Heart left ventricle (tissue), 16 donors: ENCODE results near the gene MPPED2. TPM values are rescaled to one million over a fixed set of nuclear protein-coding genes. Genes with fewer than 3 reads are reported as not detected.

Experiments
- ATAC-seq, 4 donors: fragments of 200-7000 bp; cut with Tn5 transposase; one replicate each; pipeline ENCODE4 v1.9.1; 2020 to 2022; ENCODE audit warnings: moderate library complexity in 4 of 4, mild to moderate bottlenecking in 3 of 4, moderate number of reproducible peaks in 1 of 4
- DNase-seq, 5 donors: peaks; one replicate each; pipeline ENCODE4 v3.0.0-alpha.2; 2020
- H3K27ac ChIP-seq, 12 donors: fragments of 200-600 bp; sonication (generic) in 4 of 12; one replicate each; pipeline versions ENCODE4 v1.5.0 to v1.8.0; 2016 to 2022; ENCODE audit warnings: mild to moderate bottlenecking in 2 of 12
- H3K27me3 ChIP-seq, 9 donors: fragments of 200-600 bp; sonication (generic) in 2 of 9; one replicate each; pipeline versions ENCODE4 v1.5.1 to v1.8.0; 2016 to 2022; ENCODE audit warnings: mild to moderate bottlenecking in 3 of 9
- H3K36me3 ChIP-seq, 9 donors: fragments of 200-600 bp; sonication (generic) in 2 of 9; one replicate each; pipeline versions ENCODE4 v1.5.0 to v1.8.0; 2018 to 2022; ENCODE audit warnings: mild to moderate bottlenecking in 2 of 9
- H3K4me1 ChIP-seq, 12 donors: fragments of 200-600 bp; sonication (generic) in 4 of 12; one replicate each; pipeline versions ENCODE4 v1.5.0 to v1.8.0; 2016 to 2022; ENCODE audit warnings: mild to moderate bottlenecking in 3 of 12
- H3K4me3 ChIP-seq, 12 donors: fragments of 200-600 bp; sonication (generic) in 4 of 12; one replicate each; pipeline versions ENCODE4 v1.5.0 to v1.8.0; 2017 to 2022; ENCODE audit warnings: mild to moderate bottlenecking in 9 of 12, moderate library complexity in 4 of 12
- H3K9me3 ChIP-seq, 12 donors: fragments of 200-600 bp; sonication (generic) in 4 of 12; one replicate each; pipeline versions ENCODE4 v1.5.0 to v1.8.0; 2016 to 2022; ENCODE audit warnings: mild to moderate bottlenecking in 1 of 12
- POLR2A ChIP-seq, 2 donors: fragments of 450-650 bp; IDR thresholded peaks; one replicate each; pipeline ENCODE4 v1.6.1; 2017; ENCODE audit warnings: antibody characterized with exemption in 2 of 2, mild to moderate bottlenecking in 2 of 2, moderate library complexity in 2 of 2
- WGBS, 4 donors: extraction: QIAGEN DNeasy Blood & Tissue Kit in 2 of 4; methylation state at CpG; one replicate each; pipeline versions ENCODE4 v1.1.5 to v1.1.7; 2013 to 2018; 5-methylcytosine and 5-hydroxymethylcytosine counted together
- intact Hi-C, 10 donors: fragments of 100-400 bp; cut with DNase I; formaldehyde crosslinking; loops; one replicate each; pipeline versions ENCODE4 v1.11.1 to v1.14.2; 2022
- polyA plus RNA-seq, 2 donors: library from polyadenylated mRNA; stranded (reverse); fragments of 200-250 nt; gene quantifications; one replicate each; pipeline ENCODE4 v1.2.3, GENCODE V29; 2013
- total RNA-seq, 9 donors: library from RNA; depleted of rRNA in 2 of 9; stranded (reverse); fragments of >200 nt in 2 of 9; fragmentation: NEBNext Ultra II Directional in 3 of 9; extraction: Animal tissue kit (Norgen Biotek cat#: 25700) in 3 of 9; gene quantifications; one replicate each; pipeline versions ENCODE4 v1.1.0 to v1.2.4, GENCODE V29; 2016 to 2023
- TF ChIP-seq, protein P1 (sequence below), 12 donors: fragments of 200-600 bp; sonication (generic) in 4 of 12; IDR thresholded peaks; one replicate each; pipeline versions ENCODE4 v1.5.0 to v1.8.0; 2018 to 2022; ENCODE audit warnings: antibody characterized with exemption in 12 of 12, mild to moderate bottlenecking in 5 of 12
- donor health status: ischemic (EF 13 %, LVEDD 7.1; RV severe dilation, severe dysfunction).
- donor health status: healthy with polysubstance abuse.
- donor health status: DM: no; HTN: yes; CAD: no.
- donor health status: DM: no; HTN: no; CAD: no.
- donor health status: ischemic (EF 25% LVEDD 6.9; RV normal size, moderate dysfunction).
- donor health status: ischemic (EF 25% LVEDD 5.7; RV mildly dilated, moderate dysfunction).
- donor health status: healthy.
- donor health status: DM: yes; HTN: yes; CAD: no.
- donor health status: ischemic (EF 35%, LVEDD 5.7; RV mildly dilated, moderate dysfunction).
- donor health status: nonischemic (EF 11% LVEDD 7.7; RV severe dilation, severe dysfunction).
- donor health status: DM: yes; HTN: yes; CAD: no.
- donor health status: PGD.
- donor health status: ischemic (EF 29% LVEDD 5.4; RV normal size, mild dysfunction).
- donor health status: nonischemic (EF 23%, LVEDD 6.1; RV moderate dilation, normal function).

MPPED2 gene
- total and polyA plus RNA-seq, 11 donors = 2.7 to 14.3 (median 8.4) TPM

- Histone ChIP-seq H3K4me3 (no peak overlapping the region), H3K9me3 (no peaks in the 10 kb centered on the region), H3K36me3 (peaks cover 0 to 6% (median 0%) of the 10 kb centered on the region in 9 donors), H3K27ac (no peak overlapping the region), H3K27me3 (no peaks in the 10 kb centered on the region), H3K4me1 (peaks cover 0 to 32% (median 4%) of the 10 kb centered on the region in 12 donors)
- intact Hi-C loops = no loop called here
- no peak for ATAC-seq
- WGBS, 4 donors = 91 to 96% (median 94%) methylated on average over 3 of the region's 3 CpGs
- no peak for DNase-seq
- TF ChIP-seq POLR2A (IDR thresholded peaks at IDR 0.05) = no peak
Observed at GRCh38 chr11:30496935-30497334, 89.2 kb downstream of the MPPED2 start.

- no peak for ATAC-seq
- 61 to 67% (median 64%) methylated on average over 5 of the region's 5 CpGs for WGBS, 4 donors
- no peak overlapping the region for H3K27ac ChIP-seq
Observed at GRCh38 chr11:30495437-30495836, 90.7 kb downstream of the MPPED2 start.

GRCh38 chr11:30489511-30489910 is 96.6 kb downstream of the MPPED2 start:
- Histone ChIP-seq H3K27ac (peak overlapping the region in 4 of 12 donors; percentile 3 to 40 (median 24)), H3K36me3 (peaks cover 0 to 6% (median 0%) of the 10 kb centered on the region in 9 donors), H3K4me3 (no peak overlapping the region), H3K27me3 (no peaks in the 10 kb centered on the region), H3K4me1 (peaks cover 0 to 47% (median 23%) of the 10 kb centered on the region in 12 donors), H3K9me3 (no peaks in the 10 kb centered on the region)
- TF ChIP-seq, protein P1, sequence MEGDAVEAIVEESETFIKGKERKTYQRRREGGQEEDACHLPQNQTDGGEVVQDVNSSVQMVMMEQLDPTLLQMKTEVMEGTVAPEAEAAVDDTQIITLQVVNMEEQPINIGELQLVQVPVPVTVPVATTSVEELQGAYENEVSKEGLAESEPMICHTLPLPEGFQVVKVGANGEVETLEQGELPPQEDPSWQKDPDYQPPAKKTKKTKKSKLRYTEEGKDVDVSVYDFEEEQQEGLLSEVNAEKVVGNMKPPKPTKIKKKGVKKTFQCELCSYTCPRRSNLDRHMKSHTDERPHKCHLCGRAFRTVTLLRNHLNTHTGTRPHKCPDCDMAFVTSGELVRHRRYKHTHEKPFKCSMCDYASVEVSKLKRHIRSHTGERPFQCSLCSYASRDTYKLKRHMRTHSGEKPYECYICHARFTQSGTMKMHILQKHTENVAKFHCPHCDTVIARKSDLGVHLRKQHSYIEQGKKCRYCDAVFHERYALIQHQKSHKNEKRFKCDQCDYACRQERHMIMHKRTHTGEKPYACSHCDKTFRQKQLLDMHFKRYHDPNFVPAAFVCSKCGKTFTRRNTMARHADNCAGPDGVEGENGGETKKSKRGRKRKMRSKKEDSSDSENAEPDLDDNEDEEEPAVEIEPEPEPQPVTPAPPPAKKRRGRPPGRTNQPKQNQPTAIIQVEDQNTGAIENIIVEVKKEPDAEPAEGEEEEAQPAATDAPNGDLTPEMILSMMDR (IDR thresholded peaks at IDR 0.05) = no peak
- no peak for TF ChIP-seq POLR2A (IDR thresholded peaks at IDR 0.05)
- WGBS, 4 donors = 45 to 53% (median 49%) methylated on average over 4 of the region's 4 CpGs
- ATAC-seq = no peak
- no peak for DNase-seq
- intact Hi-C loops = loop anchor here in 3 of 10 donors (5.0 to 10.0 kb wide), 3 partner anchors 37 to 95 kb away; partner anchors contain the start of gene MPPED2 (in 2 of the 3)

More at GRCh38 chr11:30495437-30495836, 90.7 kb downstream of the MPPED2 start:
- peaks cover 0 to 21% (median 0%) of the 10 kb centered on the region in 12 donors for H3K4me1 ChIP-seq
- no peak for DNase-seq
- no peaks in the 10 kb centered on the region for H3K9me3 ChIP-seq
- TF ChIP-seq, protein P1 (IDR thresholded peaks at IDR 0.05) = no peak
- no peak for TF ChIP-seq POLR2A (IDR thresholded peaks at IDR 0.05)
- H3K4me3 ChIP-seq = no peak overlapping the region
- intact Hi-C loops = no loop called here
- no peaks in the 10 kb centered on the region for H3K27me3 ChIP-seq
- peaks cover 0 to 6% (median 0%) of the 10 kb centered on the region in 9 donors for H3K36me3 ChIP-seq

- TF ChIP-seq POLR2A (IDR thresholded peaks at IDR 0.05) = no peak
- TF ChIP-seq, protein P1 (IDR thresholded peaks at IDR 0.05) = no peak
- intact Hi-C loops = loop anchor here in 3 of 10 donors (5.0 to 10.0 kb wide), 3 partner anchors 37 to 96 kb away; partner anchors contain the start of gene MPPED2 (in 2 of the 3)
- DNase-seq = no peak
- no peaks in the 10 kb centered on the region for H3K9me3 ChIP-seq
- H3K4me1 ChIP-seq = peaks cover 0 to 47% (median 23%) of the 10 kb centered on the region in 12 donors
- ATAC-seq = no peak
- H3K4me3 ChIP-seq = no peak overlapping the region
- peaks cover 0 to 5% (median 0%) of the 10 kb centered on the region in 9 donors for H3K36me3 ChIP-seq
- H3K27me3 ChIP-seq = no peaks in the 10 kb centered on the region
- 72 to 85% (median 79%) methylated on average over 1 of the region's 1 CpG for WGBS, 4 donors
- H3K27ac ChIP-seq = peak overlapping the region in 2 of 12 donors; percentile 39 to 40
Observed at GRCh38 chr11:30489076-30489475, 97.1 kb downstream of the MPPED2 start.
